ENCODE results near the gene AGXT. TPM values are rescaled to one million over a fixed set of nuclear protein-coding genes. Genes with fewer than 3 reads are reported as not detected.
A peak's percentile ranks its signal among the peaks of the same experiment; 100 is the strongest.

AGXT gene
- total RNA-seq, 1 donor from 2014 or later = not detected

DNA sequence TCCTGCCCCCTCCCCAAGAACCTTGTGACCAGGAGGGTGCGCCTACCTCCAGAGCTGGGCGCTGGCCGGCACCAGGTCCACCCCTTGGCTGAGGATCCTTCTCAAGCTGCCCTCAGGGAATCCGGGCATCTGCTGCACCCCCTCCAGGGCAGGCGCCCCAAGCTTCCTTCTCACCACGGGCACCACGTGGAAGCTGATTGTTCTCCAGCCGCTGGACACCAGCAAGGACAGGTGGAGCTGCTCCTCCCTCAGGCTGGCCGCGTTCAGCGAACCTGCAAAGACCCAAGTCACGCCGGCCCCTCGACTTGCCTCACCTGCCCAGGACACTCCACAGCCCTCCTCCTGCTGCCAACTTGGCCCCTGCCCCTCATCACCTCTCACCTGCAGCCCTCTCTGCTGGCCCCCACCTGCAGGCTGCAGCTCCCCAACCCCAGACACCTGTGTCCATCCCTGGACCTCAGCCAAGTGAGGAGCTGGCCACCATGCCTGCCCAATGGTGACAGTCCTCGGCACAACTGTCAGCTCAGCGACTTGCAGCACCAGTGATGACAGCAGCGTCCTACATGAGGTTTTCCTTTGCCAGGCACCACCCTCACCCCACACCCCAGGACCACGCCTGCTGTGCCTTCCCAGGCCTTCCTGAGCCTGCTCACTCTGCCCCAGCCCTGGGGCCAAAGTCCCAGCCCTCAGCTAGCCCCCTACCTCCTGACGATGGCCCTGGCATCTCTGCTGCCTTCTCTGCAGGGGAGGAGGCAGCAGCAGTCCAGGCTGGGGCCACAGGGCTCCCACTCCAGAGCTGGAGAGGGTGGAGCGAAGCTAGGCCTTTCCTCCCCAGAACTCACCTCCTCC, 23.1 kb downstream of the AGXT start:
- Histone ChIP-seq H3K36me3 (no peaks in the 10 kb centered on the region), H3K4me1 (peaks cover 19% of the 10 kb centered on the region), H3K9me3 (no peaks in the 10 kb centered on the region), H3K27me3 (no peaks in the 10 kb centered on the region), H3K4me3 (peak overlapping the region in 1 of 2 donors; percentile 19), H3K27ac (no peak overlapping the region)
- TF ChIP-seq POLR2AphosphoS5 (IDR thresholded peaks at IDR 0.05; ENCODE audit: insufficient read depth in 1 of 2, low read depth in 1 of 2) (no peak), POLR2A (IDR thresholded peaks at IDR 0.05) (no peak)
- TF ChIP-seq, protein P1, sequence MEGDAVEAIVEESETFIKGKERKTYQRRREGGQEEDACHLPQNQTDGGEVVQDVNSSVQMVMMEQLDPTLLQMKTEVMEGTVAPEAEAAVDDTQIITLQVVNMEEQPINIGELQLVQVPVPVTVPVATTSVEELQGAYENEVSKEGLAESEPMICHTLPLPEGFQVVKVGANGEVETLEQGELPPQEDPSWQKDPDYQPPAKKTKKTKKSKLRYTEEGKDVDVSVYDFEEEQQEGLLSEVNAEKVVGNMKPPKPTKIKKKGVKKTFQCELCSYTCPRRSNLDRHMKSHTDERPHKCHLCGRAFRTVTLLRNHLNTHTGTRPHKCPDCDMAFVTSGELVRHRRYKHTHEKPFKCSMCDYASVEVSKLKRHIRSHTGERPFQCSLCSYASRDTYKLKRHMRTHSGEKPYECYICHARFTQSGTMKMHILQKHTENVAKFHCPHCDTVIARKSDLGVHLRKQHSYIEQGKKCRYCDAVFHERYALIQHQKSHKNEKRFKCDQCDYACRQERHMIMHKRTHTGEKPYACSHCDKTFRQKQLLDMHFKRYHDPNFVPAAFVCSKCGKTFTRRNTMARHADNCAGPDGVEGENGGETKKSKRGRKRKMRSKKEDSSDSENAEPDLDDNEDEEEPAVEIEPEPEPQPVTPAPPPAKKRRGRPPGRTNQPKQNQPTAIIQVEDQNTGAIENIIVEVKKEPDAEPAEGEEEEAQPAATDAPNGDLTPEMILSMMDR (IDR thresholded peaks at IDR 0.05) = no peak
- DNase-seq (ENCODE audit: extremely low spot score in 2 of 2) = no peak
- intact Hi-C loops (cut with DNase I) = no loop called here

DNA sequence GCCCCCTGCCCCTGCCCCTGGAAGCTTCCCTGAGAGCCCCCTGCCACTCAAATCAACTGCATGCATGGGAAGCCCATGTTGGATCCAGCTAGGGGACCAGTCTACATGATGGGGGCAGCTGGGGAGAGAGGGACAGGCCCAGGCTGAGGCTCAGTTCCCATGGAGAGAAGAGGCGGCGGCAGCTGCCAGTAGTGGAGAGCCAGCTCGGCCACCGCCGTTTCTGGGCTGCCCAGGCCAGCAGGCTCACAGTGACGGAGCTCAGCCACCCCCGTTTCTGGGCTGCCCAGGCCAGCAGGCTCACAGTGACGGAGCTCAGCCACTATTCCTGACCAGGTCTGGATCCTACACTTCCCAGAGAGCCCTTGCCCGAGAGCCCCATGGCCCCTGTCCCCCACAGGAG, 23.7 kb downstream of the AGXT start:
- Histone ChIP-seq H3K9me3 (no peaks in the 10 kb centered on the region), H3K27me3 (no peaks in the 10 kb centered on the region), H3K27ac (peak overlapping the region; percentile 27), H3K4me3 (peak overlapping the region in 1 of 2 donors; percentile 19), H3K4me1 (peaks cover 26% of the 10 kb centered on the region), H3K36me3 (no peaks in the 10 kb centered on the region)
- TF ChIP-seq POLR2AphosphoS5 (IDR thresholded peaks at IDR 0.05; ENCODE audit: insufficient read depth in 1 of 2, low read depth in 1 of 2) (no peak), POLR2A (IDR thresholded peaks at IDR 0.05) (no peak)
- TF ChIP-seq, protein P1 (IDR thresholded peaks at IDR 0.05) = no peak
- DNase-seq (ENCODE audit: extremely low spot score in 2 of 2) = no peak
- intact Hi-C loops (cut with DNase I) = no loop called here

DNA sequence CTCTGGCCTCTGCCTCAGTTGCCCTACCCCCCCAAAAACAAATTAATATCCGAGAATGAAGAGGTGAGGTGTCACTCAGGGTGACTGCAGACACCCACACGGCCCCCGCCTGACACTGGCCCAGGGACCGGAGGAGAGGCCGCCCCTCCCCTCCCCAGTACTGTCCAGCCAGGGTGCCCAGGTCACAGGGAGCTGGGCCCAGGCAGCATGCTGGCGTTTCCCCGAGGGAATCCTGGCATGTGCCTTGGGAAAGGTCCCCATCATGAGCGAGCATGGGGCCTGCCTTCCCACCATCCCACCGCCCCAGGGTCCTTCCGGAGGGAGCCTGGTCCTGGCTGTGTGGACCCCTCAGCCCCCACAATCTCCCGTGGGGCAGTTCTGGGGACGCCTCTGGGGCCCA, 24.3 kb downstream of the AGXT start:
- Histone ChIP-seq H3K4me1 (peaks cover 31% of the 10 kb centered on the region), H3K27me3 (no peaks in the 10 kb centered on the region), H3K27ac (peak overlapping the region; percentile 27), H3K9me3 (no peaks in the 10 kb centered on the region), H3K4me3 (peak overlapping the region in 1 of 2 donors; percentile 19), H3K36me3 (no peaks in the 10 kb centered on the region)
- intact Hi-C loops (cut with DNase I) = no loop called here
- TF ChIP-seq, protein P1 (IDR thresholded peaks at IDR 0.05) = no peak
- TF ChIP-seq POLR2A (IDR thresholded peaks at IDR 0.05) = no peak
- no peak for DNase-seq (ENCODE audit: extremely low spot score in 2 of 2)

DNA sequence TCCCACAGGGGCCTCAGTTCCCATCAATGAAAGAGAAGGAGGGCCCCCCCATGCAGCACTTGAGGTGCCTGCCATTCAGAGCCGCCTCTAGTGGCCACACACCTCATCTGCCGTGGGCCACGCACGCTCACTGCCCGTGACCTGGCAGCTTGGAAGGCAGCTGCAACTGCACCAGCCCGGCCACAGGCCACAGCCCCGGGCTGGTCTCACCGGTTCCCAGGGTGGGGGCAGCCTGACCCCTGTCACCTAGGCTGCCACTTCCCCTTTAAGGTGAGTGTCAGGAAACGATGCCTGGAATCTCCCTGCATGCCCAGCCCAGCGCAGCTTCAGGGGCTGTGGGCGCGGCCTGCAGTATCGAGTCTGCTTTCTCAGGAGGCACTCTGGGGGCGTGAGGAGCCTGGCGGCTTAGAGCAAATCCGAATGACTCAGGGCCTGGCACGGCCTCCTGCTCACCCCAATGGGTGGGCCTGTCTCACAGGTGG, 24.8 kb downstream of the AGXT start:
- TF ChIP-seq POLR2AphosphoS5 (IDR thresholded peaks at IDR 0.05; ENCODE audit: insufficient read depth in 1 of 2, low read depth in 1 of 2) = no peak
- TF ChIP-seq, protein P1 (IDR thresholded peaks at IDR 0.05) = no peak
- no peak for TF ChIP-seq POLR2A (IDR thresholded peaks at IDR 0.05)
- no peak for DNase-seq (ENCODE audit: extremely low spot score in 2 of 2)
- Histone ChIP-seq H3K9me3 (no peaks in the 10 kb centered on the region), H3K4me3 (peak overlapping the region in 1 of 2 donors; percentile 19), H3K27me3 (no peaks in the 10 kb centered on the region), H3K27ac (no peak overlapping the region), H3K36me3 (no peaks in the 10 kb centered on the region), H3K4me1 (peaks cover 36% of the 10 kb centered on the region)
- intact Hi-C loops (cut with DNase I) = no loop called here

DNA sequence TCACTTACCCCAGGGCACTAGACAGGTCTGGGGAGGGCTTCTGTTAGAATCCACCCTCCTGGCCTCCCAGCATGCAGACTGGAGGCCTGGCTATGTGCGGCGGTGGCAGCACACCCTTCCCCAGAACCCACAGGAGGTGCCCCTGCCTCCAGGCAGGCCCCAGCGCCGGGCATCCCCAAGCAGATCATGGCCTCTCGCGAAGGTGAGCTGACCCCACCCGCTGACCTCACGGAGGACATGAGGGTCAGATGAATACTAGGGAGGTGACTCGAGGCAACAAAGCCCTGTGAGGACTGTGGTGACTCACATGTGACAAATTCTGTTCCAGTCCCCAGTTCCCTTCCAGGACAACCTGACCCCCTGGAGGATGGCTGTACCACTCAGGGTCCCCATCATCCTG, 25.4 kb downstream of the AGXT start:
- no peak for DNase-seq (ENCODE audit: extremely low spot score in 2 of 2)
- no peak overlapping the region for H3K27ac ChIP-seq
- no peaks in the 10 kb centered on the region for H3K27me3 ChIP-seq
- H3K9me3 ChIP-seq = no peaks in the 10 kb centered on the region
- intact Hi-C loops (cut with DNase I) = no loop called here
- peak overlapping the region in 1 of 2 donors; percentile 27 for H3K4me3 ChIP-seq
- H3K36me3 ChIP-seq = no peaks in the 10 kb centered on the region
- TF ChIP-seq POLR2AphosphoS5 (IDR thresholded peaks at IDR 0.05; ENCODE audit: insufficient read depth in 1 of 2, low read depth in 1 of 2) (no peak), POLR2A (IDR thresholded peaks at IDR 0.05) (no peak)
- TF ChIP-seq, protein P1 (IDR thresholded peaks at IDR 0.05) = no peak
- H3K4me1 ChIP-seq = peaks cover 41% of the 10 kb centered on the region

Data from vagina (tissue), 2 donors.